PC-9 (cell line): ENCODE data around the gene KAZALD1. TPM values are rescaled to one million over a fixed set of nuclear protein-coding genes. Genes with fewer than 3 reads are reported as not detected.

Experiments
- BruUV-seq: library from RNA; stranded (reverse); fragments of 400-500 nt; replicated peaks from 2 replicates; lab custom pipeline; 2021; lab: Mats Ljungman, UMichigan
- CTCF ChIA-PET: fragments of 300-600 bp; sonication (Branson Sonifier 250); formaldehyde crosslinking; loops from one replicate; lab custom pipeline; 2022; ENCODE audit warnings: antibody characterized with exemption; lab: Charles Lee
- POLR2A ChIA-PET: fragments of 300-600 bp; sonication (Branson Sonifier 250); formaldehyde crosslinking; loops from one replicate; lab custom pipeline; 2022; ENCODE audit warnings: antibody characterized with exemption; ENCODE audit not compliant: unreplicated experiment; lab: Charles Lee
- DNase-seq, 2 experiments: peaks; one replicate each; pipeline versions ENCODE4 v3.0.0 to v3.0.0-alpha.2; 2015 to 2022; ENCODE audit warnings: mixed read lengths in 1 of 2
- H2AFZ ChIP-seq: fragments of 200-600 bp; sonication (generic); 2 replicates; pipeline ENCODE4 v1.8.1; 2017; ENCODE audit warnings: antibody characterized with exemption
- H3F3A ChIP-seq: fragments of 200-600 bp; sonication (generic); 2 replicates; pipeline ENCODE4 v1.8.1; 2017; ENCODE audit warnings: antibody characterized with exemption, mild to moderate bottlenecking, low read depth; ENCODE audit not compliant: insufficient read depth
- H3K27ac ChIP-seq: fragments of 200-600 bp; sonication (generic); 2 replicates; pipeline ENCODE4 v1.6.1; 2016; ENCODE audit warnings: mixed run types
- H3K27me3 ChIP-seq: fragments of 200-600 bp; sonication (generic); 2 replicates; pipeline ENCODE4 v1.6.1; 2016; ENCODE audit warnings: low read depth, mixed run types; ENCODE audit not compliant: insufficient read depth
- H3K36me3 ChIP-seq: fragments of 200-600 bp; sonication (generic); 2 replicates; pipeline ENCODE4 v1.6.1; 2016; ENCODE audit warnings: low read depth, mixed run types
- H3K4me1 ChIP-seq: fragments of 200-600 bp; sonication (generic); replicated peaks from 2 replicates; pipeline ENCODE4 v1.6.1; 2016; ENCODE audit warnings: mixed run types; ENCODE audit not compliant: insufficient read depth
- H3K4me2 ChIP-seq: fragments of 200-600 bp; sonication (generic); 2 replicates; pipeline ENCODE4 v1.6.1; 2017; ENCODE audit warnings: mixed run types
- H3K4me3 ChIP-seq: fragments of 200-600 bp; sonication (generic); 2 replicates; pipeline ENCODE4 v1.6.1; 2016; ENCODE audit warnings: mixed run types
- H3K79me2 ChIP-seq: fragments of 200-600 bp; sonication (generic); 2 replicates; pipeline ENCODE4 v1.6.1; 2017; ENCODE audit warnings: low read depth, mixed run types
- H3K9me2 ChIP-seq: fragments of 200-600 bp; sonication (generic); 2 replicates; pipeline ENCODE4 v1.8.1; 2017; ENCODE audit warnings: mild to moderate bottlenecking; ENCODE audit not compliant: insufficient read depth
- H3K9me3 ChIP-seq: fragments of 200-600 bp; sonication (generic); 2 replicates; pipeline ENCODE4 v1.8.1; 2016; ENCODE audit warnings: low read depth; ENCODE audit not compliant: insufficient read depth
- H4K20me1 ChIP-seq: fragments of 200-600 bp; sonication (generic); 2 replicates; pipeline ENCODE4 v1.8.1; 2017; ENCODE audit not compliant: insufficient read depth
- CTCF ChIP-seq: fragments of 200-600 bp; sonication (generic); conservative IDR thresholded peaks from 2 replicates; pipeline ENCODE4 v1.6.1; 2017; ENCODE audit warnings: mixed run types, antibody characterized with exemption, mild to moderate bottlenecking, moderate library complexity
- EZH2 ChIP-seq: fragments of 200-600 bp; sonication (generic); IDR thresholded peaks from 2 replicates; pipeline ENCODE4 v1.8.0; 2017; ENCODE audit warnings: antibody characterized with exemption, low read depth
- intact Hi-C: fragments of 100-400 bp; cut with micrococcal nuclease; formaldehyde crosslinking; loops from one replicate; pipeline ENCODE4 v1.10.0; 2022; ENCODE audit not compliant: unreplicated experiment
- total RNA-seq: library from RNA; stranded (reverse); gene quantifications from 2 replicates; pipeline ENCODE4 v1.2.3, GENCODE V29; 2021

The KAZALD1 gene
- total RNA-seq, 1 experiment from 2014 or later, result 19.7 TPM

GRCh38 chr10:101070098-101070497 lies 8.3 kb downstream of the KAZALD1 start:
- no peak for TF ChIP-seq CTCF
- no peak for TF ChIP-seq EZH2
- CTCF ChIA-PET, result interaction anchor here (0.6 kb wide), 1 partner anchor 22 kb away, joined by 5 read pairs; no protein-coding TSS in a partner anchor
- H3K4me3 ChIP-seq, result no peak overlapping the region

DNA sequence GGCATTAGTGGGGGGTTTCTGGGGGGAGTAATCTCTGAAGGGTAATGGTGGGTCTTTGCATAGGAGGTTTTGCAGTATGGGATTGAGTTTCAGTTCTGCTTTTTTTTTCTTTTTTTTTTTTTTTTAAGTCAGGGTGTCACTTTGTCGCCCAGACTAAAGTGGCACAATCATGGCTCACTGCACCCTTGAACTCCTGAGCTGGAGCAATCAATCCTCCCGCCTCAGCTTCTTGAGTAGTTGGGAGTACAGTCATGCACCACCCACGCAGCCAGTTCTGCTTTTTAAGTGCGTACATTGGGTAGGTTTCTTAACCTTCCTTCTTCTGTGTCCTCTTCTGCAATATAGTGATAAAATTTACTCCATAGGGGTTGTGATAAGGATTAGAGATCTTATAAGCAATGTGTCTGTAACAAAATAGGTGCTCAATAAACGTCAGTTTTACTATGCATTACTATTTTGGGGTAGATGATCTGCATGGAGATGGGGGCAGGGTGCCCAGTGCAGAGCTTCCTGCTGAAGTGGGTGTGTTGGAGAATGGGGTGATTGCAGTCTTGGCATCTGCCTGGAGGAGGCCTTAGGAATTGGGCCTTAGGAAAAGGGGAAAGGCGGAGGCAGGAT lies 9.6 kb downstream of the KAZALD1 start:
- Histone ChIP-seq H3K27me3 (peaks cover 18% of the 10 kb centered on the region; the same call in 1 of the 2 replicates), H3K27ac (no peak overlapping the region), H3K4me2 (no peak overlapping the region), H4K20me1 (no peaks in the 10 kb centered on the region), H3K36me3 (no peaks in the 10 kb centered on the region), H2AFZ (no peak overlapping the region), H3K9me3 (no peaks in the 10 kb centered on the region), H3K4me1 (no peaks in the 10 kb centered on the region), H3K4me3 (no peak overlapping the region), H3K9me2 (no peaks in the 10 kb centered on the region), H3F3A (peaks cover 3% of the 10 kb centered on the region; the same call in 1 of the 2 replicates), H3K79me2 (no peaks in the 10 kb centered on the region)
- no TSS peak for BruUV-seq
- ChIA-PET POLR2A (no interaction called here), CTCF (no interaction called here)
- intact Hi-C loops, result no loop called here
- TF ChIP-seq CTCF, result no peak
- TF ChIP-seq EZH2, result no peak
- DNase-seq, result no peak

More at GRCh38 chr10:101070098-101070497, 8.3 kb downstream of the KAZALD1 start:
- no TSS peak for BruUV-seq
- peaks cover 8% of the 10 kb centered on the region; the same call in 1 of the 2 replicates for H3K27me3 ChIP-seq
- no peaks in the 10 kb centered on the region for H3K36me3 ChIP-seq
- no peak overlapping the region for H2AFZ ChIP-seq
- POLR2A ChIA-PET, result no interaction called here
- no peaks in the 10 kb centered on the region for H3K9me3 ChIP-seq
- H3K27ac ChIP-seq, result no peak overlapping the region
- peaks cover 12% of the 10 kb centered on the region; the same call in 1 of the 2 replicates for H3F3A ChIP-seq
- intact Hi-C loops, result no loop called here
- peaks cover 9% of the 10 kb centered on the region for H3K4me1 ChIP-seq
- no peaks in the 10 kb centered on the region for H4K20me1 ChIP-seq
- no peak overlapping the region for H3K4me2 ChIP-seq
- DNase-seq, result no peak
- no peaks in the 10 kb centered on the region for H3K79me2 ChIP-seq
- H3K9me2 ChIP-seq, result no peaks in the 10 kb centered on the region

- no peak for DNase-seq
- Histone ChIP-seq H3K4me2 (no peak overlapping the region), H3K4me3 (no peak overlapping the region), H3K79me2 (no peaks in the 10 kb centered on the region), H3K4me1 (no peaks in the 10 kb centered on the region), H4K20me1 (no peaks in the 10 kb centered on the region), H3K9me3 (no peaks in the 10 kb centered on the region), H3F3A (no peaks in the 10 kb centered on the region), H2AFZ (no peak overlapping the region), H3K36me3 (no peaks in the 10 kb centered on the region), H3K9me2 (no peaks in the 10 kb centered on the region), H3K27ac (no peak overlapping the region), H3K27me3 (peaks cover 18% of the 10 kb centered on the region; the same call in 1 of the 2 replicates)
- ChIA-PET POLR2A (no interaction called here), CTCF (no interaction called here)
- BruUV-seq, result no TSS peak
- no peak for TF ChIP-seq EZH2
- intact Hi-C loops, result no loop called here
Observed at GRCh38 chr10:101071885-101072433, 10.2 kb downstream of the KAZALD1 start.
